NCI-H2081 treated with DMSO at 0.1 percent for 48 hours (cell line): ENCODE results near the gene NFATC4.
"Not testable (repeated sequence)": the region's sequence is repeated elsewhere in the genome, so short reads cannot be mapped to it uniquely, and the experiment has no call there.

Source experiments
- DNase-seq: peaks from one replicate; lab custom pipeline; 2025; lab: John Stamatoyannopoulos, UW

The NFATC4 gene

GRCh38 chr14:24367514-24368211 is at the start of gene NFATC4:
Gene NFATC4, plus strand, starts transcription at chr14:24368184. Its CDS starts 157 bp downstream, at chr14:24368341.
- peak; percentile 44 for DNase-seq

- DNase-seq, result no peak
Observed at GRCh38 chr14:24321212-24321975, 46.6 kb upstream of the NFATC4 start.

DNA sequence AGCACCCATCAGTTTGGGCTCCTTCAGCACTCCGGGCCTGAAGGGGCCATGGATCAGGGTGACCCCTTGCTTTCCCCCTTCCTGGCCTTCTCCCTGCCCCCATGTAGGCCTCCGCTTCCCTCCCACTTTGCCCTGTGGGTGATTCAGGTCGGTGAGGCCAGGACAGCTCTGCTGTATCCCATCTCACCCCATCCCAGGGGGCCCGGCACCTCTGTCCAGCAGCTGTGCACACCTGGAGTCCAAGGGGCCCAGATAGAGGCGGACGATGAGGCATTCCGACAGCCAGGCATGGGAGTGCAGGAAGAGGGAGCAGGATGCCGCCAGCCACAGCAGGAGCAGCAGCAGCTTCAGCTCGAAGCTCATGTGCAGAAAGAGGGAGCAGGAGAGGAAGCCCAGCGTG is 45.3 kb upstream of the NFATC4 start:
- no peak for DNase-seq

- no peak for DNase-seq
Observed at GRCh38 chr14:24323341-24323740, 44.6 kb upstream of the NFATC4 start.

- DNase-seq, result no peak
Observed at GRCh38 chr14:24324024-24324423, 44.0 kb upstream of the NFATC4 start.

DNA sequence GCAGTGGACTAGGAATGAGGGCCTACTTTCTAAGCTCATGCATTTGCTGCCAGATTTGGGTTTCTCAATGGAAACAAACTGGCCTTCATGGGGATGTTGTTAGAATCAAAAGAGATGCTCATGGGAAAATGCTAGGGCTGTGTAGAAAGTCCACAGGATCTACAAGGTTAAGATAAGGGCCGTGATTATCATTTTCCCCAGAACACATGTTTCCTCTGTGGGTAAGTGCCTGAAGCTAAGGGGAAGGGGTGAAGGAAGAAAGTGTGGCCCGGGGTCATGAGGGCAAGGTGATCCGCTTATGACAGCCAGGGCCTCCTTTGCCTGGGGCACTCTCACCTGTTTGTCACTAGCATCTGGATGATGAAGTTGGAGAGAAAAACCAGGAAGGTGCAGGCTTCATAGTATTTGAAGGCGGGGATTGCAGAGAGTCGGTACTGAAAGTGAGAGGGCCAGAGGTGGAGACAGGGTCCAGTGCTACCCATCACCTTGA is 42.9 kb upstream of the NFATC4 start:
- DNase-seq, result no peak

GRCh38 chr14:24325963-24326362 is 42.0 kb upstream of the NFATC4 start:
- no peak for DNase-seq

GRCh38 chr14:24327303-24327702 is 40.7 kb upstream of the NFATC4 start:
- no peak for DNase-seq

- not testable (repeated sequence) for DNase-seq
Observed at GRCh38 chr14:24327914-24328313, 40.1 kb upstream of the NFATC4 start.

- DNase-seq, result no peak
Observed at GRCh38 chr14:24329073-24329663, 38.8 kb upstream of the NFATC4 start.

DNA sequence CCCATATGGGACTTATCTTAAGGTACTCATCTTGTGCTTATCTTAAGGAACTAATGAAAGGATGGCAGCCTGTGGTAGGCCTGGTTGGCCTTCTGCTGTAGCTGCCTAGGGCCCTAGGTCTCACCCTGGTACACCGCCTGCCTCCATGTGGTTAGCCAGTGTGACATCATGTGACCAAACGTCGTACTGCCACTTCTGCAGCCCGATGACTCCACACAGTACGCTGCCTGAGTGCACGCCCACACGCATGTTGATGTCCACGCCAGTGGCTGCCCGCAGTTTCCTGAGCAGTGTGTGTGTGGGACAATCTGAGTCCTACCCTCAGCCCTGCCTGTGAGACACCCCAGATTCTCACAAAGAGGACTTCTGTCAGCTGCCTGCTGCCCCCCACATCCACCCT is 38.2 kb upstream of the NFATC4 start:
- DNase-seq, result no peak

DNA sequence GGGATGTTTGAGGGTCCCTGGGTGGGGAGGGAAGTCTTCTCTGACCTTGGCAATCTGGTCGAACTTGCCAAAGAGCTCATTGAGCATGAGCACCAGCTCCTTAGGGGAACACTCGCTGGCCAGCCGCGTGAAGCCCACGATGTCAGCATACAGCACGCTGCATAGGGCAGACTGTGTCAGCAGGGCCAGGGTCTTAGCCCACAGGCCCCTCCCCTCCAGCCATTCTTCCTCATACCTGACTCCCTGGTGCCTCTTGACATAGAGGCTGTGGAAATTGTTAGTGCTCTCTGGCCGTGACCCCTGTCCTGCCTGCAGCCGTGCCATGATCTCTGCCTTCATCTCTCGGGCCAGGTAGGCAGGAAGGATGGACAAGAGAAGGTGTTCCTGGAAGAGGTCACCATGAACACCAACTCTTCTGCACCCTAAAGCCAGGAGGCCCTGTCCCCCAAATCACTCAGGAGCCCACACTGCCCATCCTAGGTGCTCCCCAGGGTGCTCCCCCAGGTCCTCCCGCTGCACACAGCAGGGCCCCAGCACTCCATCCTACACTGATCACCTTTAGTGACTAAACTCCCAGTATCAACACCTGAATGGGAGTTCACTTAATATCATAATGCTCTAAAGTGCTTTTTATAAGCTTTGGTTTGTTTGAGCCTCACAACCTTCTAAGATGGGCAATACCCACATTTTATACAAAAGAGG is 36.9 kb upstream of the NFATC4 start:
- no peak for DNase-seq

GRCh38 chr14:24331731-24332267 is 36.2 kb upstream of the NFATC4 start:
- no peak for DNase-seq

DNA sequence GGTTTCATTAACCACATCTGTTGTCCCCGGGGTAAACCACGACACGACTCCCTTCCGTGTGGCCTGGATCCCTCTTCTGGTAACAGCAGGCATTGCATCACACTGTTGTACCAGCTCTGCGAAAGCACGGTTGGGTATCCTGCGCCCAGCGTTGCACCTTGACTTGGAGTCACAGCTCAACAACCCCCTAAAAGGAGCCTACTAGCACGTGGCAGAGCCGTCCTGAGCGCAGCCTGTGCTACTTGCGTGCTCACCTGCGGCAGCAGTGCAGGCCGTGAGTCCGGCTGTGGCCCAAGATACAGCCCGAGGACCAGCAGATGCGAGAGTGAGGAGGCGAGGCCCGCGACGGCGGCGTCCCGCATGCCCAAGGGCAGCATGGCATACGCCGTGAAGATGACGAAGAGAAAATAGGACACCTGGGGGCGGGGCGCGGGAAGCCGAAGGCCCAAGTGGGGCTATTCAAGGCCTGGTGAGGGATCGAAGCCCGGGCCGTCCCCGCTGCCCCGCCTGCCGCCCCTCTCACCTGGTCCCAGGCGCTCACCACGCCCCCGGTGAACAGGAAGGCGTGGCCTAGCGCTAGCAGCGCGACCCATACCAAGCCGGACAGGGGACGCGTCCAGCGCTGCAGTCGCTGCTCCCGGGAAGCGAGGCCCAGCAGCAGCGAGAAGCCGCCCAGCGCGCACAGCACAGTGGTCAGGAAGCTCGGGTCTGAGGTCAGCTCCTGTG is 35.6 kb upstream of the NFATC4 start:
- no peak for DNase-seq

- no peak for DNase-seq
Observed at GRCh38 chr14:24334431-24335291, 33.3 kb upstream of the NFATC4 start, which contains the start of gene ADCY4. Gene ADCY4, minus strand, starts transcription at chr14:24335071. Its CDS starts 419 bp downstream, at chr14:24334652.

DNA sequence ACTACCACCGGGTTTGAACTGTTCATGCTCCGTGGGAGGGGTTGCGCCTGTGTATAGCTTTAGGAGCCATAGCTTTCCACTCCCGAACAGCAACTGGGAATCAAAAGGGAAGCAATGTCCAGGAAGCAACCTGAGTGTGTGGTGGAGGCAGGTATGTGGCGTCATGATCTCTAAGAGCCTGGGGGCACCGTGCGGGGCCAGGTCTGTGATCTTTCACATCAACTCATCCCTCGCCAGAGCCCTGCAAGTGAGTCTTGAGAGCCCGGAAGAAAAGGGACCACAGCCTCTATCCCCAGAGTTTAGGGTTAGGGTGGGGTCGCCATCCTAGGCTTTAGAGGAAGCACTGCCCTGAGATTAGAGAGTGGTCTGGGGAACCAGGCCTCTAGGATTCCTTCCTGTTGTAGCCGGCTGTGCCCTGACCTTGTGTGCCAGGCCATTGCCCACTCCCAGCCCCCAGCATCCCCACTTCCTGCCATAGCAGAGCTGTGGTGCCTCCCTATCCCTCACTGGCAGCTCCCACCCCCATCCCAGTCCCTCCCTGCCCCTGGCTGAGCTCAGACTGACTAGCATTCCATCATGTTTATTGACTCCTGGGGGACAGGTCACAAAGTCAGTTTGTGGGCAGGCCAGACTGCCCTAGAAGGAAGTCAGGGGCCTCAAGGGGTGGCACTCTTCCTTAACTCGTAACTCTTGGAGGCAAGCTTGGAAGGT is 32.4 kb upstream of the NFATC4 start:
- DNase-seq, result no peak

- DNase-seq, result no peak
Observed at GRCh38 chr14:24337144-24337823, 30.7 kb upstream of the NFATC4 start.

DNA sequence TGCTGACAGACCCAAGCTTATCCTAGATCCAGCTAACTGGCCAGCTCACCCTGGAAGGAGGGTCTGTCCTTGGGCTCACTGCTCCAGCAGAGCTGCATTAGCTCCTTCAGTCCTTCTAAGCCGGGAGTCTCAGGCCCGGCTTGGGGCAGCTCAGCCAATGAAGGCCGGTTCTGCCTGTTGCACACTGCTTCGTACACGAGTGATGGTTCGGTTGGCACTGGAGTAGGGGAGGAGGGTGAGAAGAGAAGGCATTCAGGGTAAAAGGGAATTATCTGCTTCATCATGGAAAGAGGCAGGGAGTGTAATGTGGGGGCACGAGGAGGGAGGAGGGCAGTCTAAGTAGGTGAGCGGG is 30.2 kb upstream of the NFATC4 start:
- DNase-seq, result no peak

DNA sequence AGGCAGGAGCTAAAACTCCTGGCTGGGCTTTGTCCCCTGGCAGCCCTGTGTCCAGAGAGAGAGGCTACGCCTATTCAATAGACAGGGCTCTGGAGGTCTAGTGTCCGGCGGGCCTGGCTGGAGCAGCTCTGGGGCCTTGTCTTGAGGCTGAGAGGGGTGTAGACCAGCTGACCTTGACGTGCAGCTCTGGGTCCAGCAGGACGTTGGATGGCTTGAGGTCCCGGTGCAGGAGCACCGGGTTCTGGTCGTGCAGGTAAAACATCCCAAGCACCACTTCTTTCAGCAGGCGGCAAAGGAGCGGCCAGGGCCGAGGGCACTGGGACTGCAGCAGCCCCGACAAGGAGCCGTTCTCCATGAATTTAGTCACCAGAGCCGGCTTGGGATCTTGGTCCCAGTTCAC is 29.1 kb upstream of the NFATC4 start:
- DNase-seq, result no peak
